H9 (cell line): ENCODE measurements around the gene DCAF17. TPM values are rescaled to one million over a fixed set of nuclear protein-coding genes. Genes with fewer than 3 reads are reported as not detected.

Experiments used
- DNase-seq: peaks from one replicate; pipeline ENCODE4 v3.0.0-alpha.2; 2017
- H2AFZ ChIP-seq: one replicate; pipeline ENCODE4 v1.6.1; 2013; ENCODE audit warnings: mild to moderate bottlenecking, low read length, control low read depth, moderate library complexity
- H2AK5ac ChIP-seq: 2 replicates; pipeline ENCODE4 v1.6.1; 2013; ENCODE audit warnings: low read length, control low read depth, mixed read lengths; ENCODE audit not compliant: insufficient read length
- H2BK120ac ChIP-seq: one replicate; pipeline ENCODE4 v1.6.1; 2013; ENCODE audit warnings: low read depth, mild to moderate bottlenecking, low read length, control low read depth, inconsistent platforms; ENCODE audit not compliant: poor library complexity, severe bottlenecking
- H2BK12ac ChIP-seq: 2 replicates; pipeline ENCODE4 v1.6.1; 2013; ENCODE audit warnings: low read length, control low read depth, mixed read lengths, low read depth; ENCODE audit not compliant: insufficient read length
- H2BK15ac ChIP-seq: 2 replicates; pipeline ENCODE4 v1.6.1; 2013; ENCODE audit warnings: low read depth, low read length, control low read depth
- H2BK20ac ChIP-seq: one replicate; pipeline ENCODE4 v1.6.1; 2013; ENCODE audit warnings: low read depth, mild to moderate bottlenecking, low read length, control low read depth, inconsistent platforms; ENCODE audit not compliant: poor library complexity, severe bottlenecking
- H2BK5ac ChIP-seq: 2 replicates; pipeline ENCODE4 v1.6.1; 2013; ENCODE audit warnings: low read length, control low read depth, mixed read lengths; ENCODE audit not compliant: insufficient read length
- H3K14ac ChIP-seq: 2 replicates; pipeline ENCODE4 v1.6.1; 2013; ENCODE audit warnings: low read length, control low read depth; ENCODE audit not compliant: insufficient read depth
- H3K18ac ChIP-seq: 2 replicates; pipeline ENCODE4 v1.6.1; 2013; ENCODE audit warnings: low read depth, mild to moderate bottlenecking, mixed read lengths, low read length, control low read depth; ENCODE audit not compliant: insufficient read length
- H3K23ac ChIP-seq: 2 replicates; pipeline ENCODE4 v1.6.1; 2013; ENCODE audit warnings: low read length, control low read depth, mixed read lengths, low read depth; ENCODE audit not compliant: insufficient read length
- H3K23me2 ChIP-seq: 2 replicates; pipeline ENCODE4 v1.6.1; 2013; ENCODE audit warnings: low read depth, mild to moderate bottlenecking, mixed read lengths, low read length, control low read depth; ENCODE audit not compliant: insufficient read length, poor library complexity, severe bottlenecking
- H3K27ac ChIP-seq: 2 replicates; pipeline ENCODE4 v1.5.1; 2013; ENCODE audit warnings: low read length, control low read depth, mixed read lengths, low read depth; ENCODE audit not compliant: insufficient read length
- H3K27me3 ChIP-seq: 2 replicates; pipeline ENCODE4 v1.6.1; 2013; ENCODE audit warnings: low read length, control low read depth, inconsistent platforms; ENCODE audit not compliant: insufficient read depth
- H3K4ac ChIP-seq: 2 replicates; pipeline ENCODE4 v1.6.1; 2013; ENCODE audit warnings: low read depth, mild to moderate bottlenecking, control low read depth, inconsistent platforms, low read length, moderate library complexity
- H3K4me1 ChIP-seq: 2 replicates; pipeline ENCODE4 v1.6.1; 2013; ENCODE audit warnings: low read length, control low read depth, inconsistent platforms; ENCODE audit not compliant: insufficient read depth
- H3K4me2 ChIP-seq: 2 replicates; pipeline ENCODE4 v1.6.1; 2013; ENCODE audit warnings: low read length, control low read depth, mixed read lengths; ENCODE audit not compliant: insufficient read length, insufficient read depth
- H3K56ac ChIP-seq: 2 replicates; pipeline ENCODE4 v1.6.1; 2013; ENCODE audit warnings: low read depth, mild to moderate bottlenecking, mixed read lengths, low read length, control low read depth; ENCODE audit not compliant: insufficient read length
- H3K79me1 ChIP-seq: 2 replicates; pipeline ENCODE4 v1.6.1; 2013; ENCODE audit warnings: low read depth, mild to moderate bottlenecking, moderate library complexity, low read length, control low read depth, inconsistent platforms; ENCODE audit not compliant: insufficient read depth, poor library complexity, severe bottlenecking
- H3K79me2 ChIP-seq: 2 replicates; pipeline ENCODE4 v1.6.1; 2013; ENCODE audit warnings: low read length, control low read depth, inconsistent platforms; ENCODE audit not compliant: insufficient read depth
- H3K9ac ChIP-seq: 2 replicates; pipeline ENCODE4 v1.6.1; 2013; ENCODE audit warnings: low read length, control low read depth, mixed read lengths; ENCODE audit not compliant: insufficient read length; ENCODE audit errors: extremely low read depth
- H3K9me3 ChIP-seq: one replicate; pipeline ENCODE4 v1.6.1; 2013; ENCODE audit warnings: low read depth, low read length, inconsistent platforms; ENCODE audit not compliant: control insufficient read depth
- H3T11ph ChIP-seq: one replicate; pipeline ENCODE4 v1.6.1; 2013; ENCODE audit warnings: mild to moderate bottlenecking, low read length, control low read depth, inconsistent platforms
- H4K20me1 ChIP-seq: one replicate; pipeline ENCODE4 v1.6.1; 2013; ENCODE audit not compliant: control insufficient read depth, insufficient read length, insufficient read depth
- H4K5ac ChIP-seq: 2 replicates; pipeline ENCODE4 v1.6.1; 2013; ENCODE audit warnings: low read depth, mild to moderate bottlenecking, mixed read lengths, low read length, control low read depth; ENCODE audit not compliant: insufficient read length
- H4K8ac ChIP-seq: replicated peaks from 2 replicates; pipeline ENCODE4 v1.6.1; 2013; ENCODE audit warnings: low read length, control low read depth, mixed read lengths, low read depth; ENCODE audit not compliant: insufficient read length
- H4K91ac ChIP-seq: 2 replicates; pipeline ENCODE4 v1.6.1; 2013; ENCODE audit warnings: low read depth, mild to moderate bottlenecking, moderate library complexity, mixed read lengths, low read length, control low read depth; ENCODE audit not compliant: insufficient read length
- H3K27ac Mint-ChIP-seq, 3 experiments: 2 replicates in 2 of 3; 3 replicates in 1 of 3; pipeline ENCODE4 v1.8.0; 2020 to 2021; ENCODE audit warnings: mixed read lengths in 3 of 3, mild to moderate bottlenecking in 1 of 3, moderate library complexity in 1 of 3
- H3K27me3 Mint-ChIP-seq: 2 replicates; pipeline ENCODE4 v1.8.0; 2021; ENCODE audit warnings: low read depth, mild to moderate bottlenecking, moderate library complexity, mixed read lengths
- H3K36me3 Mint-ChIP-seq, 3 experiments: 2 replicates in 2 of 3; 3 replicates in 1 of 3; pipeline ENCODE4 v1.8.0; 2020 to 2021; ENCODE audit warnings: low read depth in 3 of 3, mixed read lengths in 3 of 3; ENCODE audit not compliant: insufficient read depth in 1 of 3
- H3K4me1 Mint-ChIP-seq, 2 experiments: 2 replicates each; pipeline ENCODE4 v1.8.0; 2020; ENCODE audit warnings: mixed read lengths in 2 of 2
- H3K4me3 Mint-ChIP-seq, 2 experiments: 2 replicates in 1 of 2; 3 replicates in 1 of 2; pipeline ENCODE4 v1.8.0; 2020 to 2021; ENCODE audit warnings: mild to moderate bottlenecking in 2 of 2, mixed read lengths in 2 of 2, moderate library complexity in 1 of 2
- H3K9me3 Mint-ChIP-seq, 2 experiments: 2 replicates in 1 of 2; 3 replicates in 1 of 2; pipeline ENCODE4 v1.8.0; 2020; ENCODE audit warnings: mild to moderate bottlenecking in 2 of 2, mixed read lengths in 2 of 2, moderate library complexity in 1 of 2
- WGBS: extraction: QIAGEN DNeasy Blood & Tissue Kit; methylation state at CpG from one replicate; pipeline ENCODE4 v1.1.7; 2013; ENCODE audit warnings: missing lambda C conversion rate, low lambda C conversion rate, mixed read lengths; ENCODE audit not compliant: insufficient read length; ENCODE audit errors: extremely low coverage; 5-methylcytosine and 5-hydroxymethylcytosine counted together
- total RNA-seq: library from RNA; stranded (reverse); gene quantifications from 2 replicates; pipeline ENCODE4 v1.2.1, GENCODE V29; 2021
- TF ChIP-seq, protein P1 (sequence below): fragments of 200-600 bp; sonication (generic); conservative IDR thresholded peaks from 3 replicates; pipeline ENCODE4 v1.8.0; 2021; ENCODE audit warnings: antibody characterized with exemption, mild to moderate bottlenecking

The DCAF17 gene
- total RNA-seq, 1 experiment from 2014 or later, result 28.1 TPM

- H3K9me3 Mint-ChIP-seq, result no peaks in the 10 kb centered on the region
- DNase-seq, result no peak
- WGBS, result no CpG with 5 or more reads among the region's 1 CpG
- Histone ChIP-seq H3K27ac (no peak overlapping the region), H3K79me1 (no peaks in the 10 kb centered on the region), H2BK15ac (no peak overlapping the region), H4K8ac (no peak overlapping the region), H2BK5ac (no peak overlapping the region), H3K9ac (no peak overlapping the region), H3K14ac (no peak overlapping the region), H2BK120ac (no peak overlapping the region), H3K56ac (no peak overlapping the region), H3K23me2 (no peaks in the 10 kb centered on the region), H3T11ph (no peak overlapping the region), H3K4ac (no peak overlapping the region), H2BK20ac (no peak overlapping the region), H3K79me2 (no peaks in the 10 kb centered on the region), H3K4me2 (no peak overlapping the region), H4K91ac (no peak overlapping the region), H3K23ac (no peak overlapping the region), H3K9me3 (no peaks in the 10 kb centered on the region), H3K18ac (no peak overlapping the region), H2BK12ac (no peak overlapping the region), H3K27me3 (no peaks in the 10 kb centered on the region), H4K20me1 (no peaks in the 10 kb centered on the region), H4K5ac (no peak overlapping the region), H2AFZ (no peak overlapping the region), H3K4me1 (peaks cover 6% of the 10 kb centered on the region; the same call in 1 of the 2 replicates), H2AK5ac (no peak overlapping the region)
- H3K27ac Mint-ChIP-seq, result no peak overlapping the region
- TF ChIP-seq, protein P1, sequence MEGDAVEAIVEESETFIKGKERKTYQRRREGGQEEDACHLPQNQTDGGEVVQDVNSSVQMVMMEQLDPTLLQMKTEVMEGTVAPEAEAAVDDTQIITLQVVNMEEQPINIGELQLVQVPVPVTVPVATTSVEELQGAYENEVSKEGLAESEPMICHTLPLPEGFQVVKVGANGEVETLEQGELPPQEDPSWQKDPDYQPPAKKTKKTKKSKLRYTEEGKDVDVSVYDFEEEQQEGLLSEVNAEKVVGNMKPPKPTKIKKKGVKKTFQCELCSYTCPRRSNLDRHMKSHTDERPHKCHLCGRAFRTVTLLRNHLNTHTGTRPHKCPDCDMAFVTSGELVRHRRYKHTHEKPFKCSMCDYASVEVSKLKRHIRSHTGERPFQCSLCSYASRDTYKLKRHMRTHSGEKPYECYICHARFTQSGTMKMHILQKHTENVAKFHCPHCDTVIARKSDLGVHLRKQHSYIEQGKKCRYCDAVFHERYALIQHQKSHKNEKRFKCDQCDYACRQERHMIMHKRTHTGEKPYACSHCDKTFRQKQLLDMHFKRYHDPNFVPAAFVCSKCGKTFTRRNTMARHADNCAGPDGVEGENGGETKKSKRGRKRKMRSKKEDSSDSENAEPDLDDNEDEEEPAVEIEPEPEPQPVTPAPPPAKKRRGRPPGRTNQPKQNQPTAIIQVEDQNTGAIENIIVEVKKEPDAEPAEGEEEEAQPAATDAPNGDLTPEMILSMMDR, result no peak
- H3K27me3 Mint-ChIP-seq, result no peaks in the 10 kb centered on the region
- peaks cover 3 to 25% (median 15%) of the 10 kb centered on the region in 3 experiments; a peak in 5 of 7 replicates for H3K36me3 Mint-ChIP-seq
- peaks cover 14 to 23% of the 10 kb centered on the region in 2 experiments for H3K4me1 Mint-ChIP-seq
- H3K4me3 Mint-ChIP-seq, result no peak overlapping the region
Measured at GRCh38 chr2:171480908-171481307, 46.9 kb downstream of the DCAF17 start.
